Cardiac muscle cell (in vitro differentiated cells and primary cell): ENCODE results near the gene LRMDA. TPM values are rescaled to one million over a fixed set of nuclear protein-coding genes. Genes with fewer than 3 reads are reported as not detected.

Experiments
- DNase-seq, 2 donors: peaks; one replicate each; pipeline versions ENCODE4 v3.0.0 to v3.0.0-alpha.2; 2010 to 2017; ENCODE audit warnings: low read depth in 1 of 2, low spot score in 1 of 2
- H3K27ac ChIP-seq: fragments of 200-600 bp; sonication (generic); 2 replicates; pipeline ENCODE4 v1.5.1; 2016
- H3K27me3 ChIP-seq: fragments of 200-600 bp; sonication (generic); 2 replicates; pipeline ENCODE4 v1.6.0; 2016; ENCODE audit warnings: control low read depth
- H3K36me3 ChIP-seq: fragments of 200-600 bp; sonication (generic); 2 replicates; pipeline ENCODE4 v1.5.1; 2016; ENCODE audit warnings: control low read depth
- H3K4me1 ChIP-seq: fragments of 200-600 bp; sonication (generic); 2 replicates; pipeline ENCODE4 v1.8.1; 2017; ENCODE audit warnings: low read depth, mild to moderate bottlenecking, mixed run types
- H3K4me3 ChIP-seq: fragments of 200-600 bp; sonication (generic); 2 replicates; pipeline ENCODE4 v1.5.1; 2016; ENCODE audit warnings: mild to moderate bottlenecking
- H3K9me3 ChIP-seq: fragments of 200-600 bp; sonication (generic); 2 replicates; pipeline ENCODE4 v1.5.1; 2017; ENCODE audit warnings: low read depth, mild to moderate bottlenecking, control low read depth
- polyA plus RNA-seq: library from polyadenylated mRNA; unstranded; fragments of >200 nt; fragmentation: Nextera tagmentation; extraction: Ambion mirVana; gene quantifications from 2 replicates; pipeline ENCODE4 v1.2.1, GENCODE V29; 2016
- total RNA-seq: library from RNA; depleted of rRNA; stranded (reverse); fragments of >200 nt; gene quantifications from 2 replicates; pipeline ENCODE4 v1.2.3, GENCODE V29; 2016
- TF ChIP-seq, protein P1 (sequence below): IDR thresholded peaks from 2 replicates; pipeline ENCODE4 v1.5.1; 2012; ENCODE audit warnings: low read depth, mild to moderate bottlenecking, low read length

LRMDA gene
- total and polyA plus RNA-seq, 2 experiments from 2014 or later: 6.2 to 11.7 TPM

- Histone ChIP-seq H3K4me1 (peaks cover 5% of the 10 kb centered on the region), H3K27ac (no peak overlapping the region), H3K9me3 (no peaks in the 10 kb centered on the region), H3K27me3 (no peaks in the 10 kb centered on the region), H3K4me3 (no peak overlapping the region), H3K36me3 (no peaks in the 10 kb centered on the region)
- TF ChIP-seq, protein P1, sequence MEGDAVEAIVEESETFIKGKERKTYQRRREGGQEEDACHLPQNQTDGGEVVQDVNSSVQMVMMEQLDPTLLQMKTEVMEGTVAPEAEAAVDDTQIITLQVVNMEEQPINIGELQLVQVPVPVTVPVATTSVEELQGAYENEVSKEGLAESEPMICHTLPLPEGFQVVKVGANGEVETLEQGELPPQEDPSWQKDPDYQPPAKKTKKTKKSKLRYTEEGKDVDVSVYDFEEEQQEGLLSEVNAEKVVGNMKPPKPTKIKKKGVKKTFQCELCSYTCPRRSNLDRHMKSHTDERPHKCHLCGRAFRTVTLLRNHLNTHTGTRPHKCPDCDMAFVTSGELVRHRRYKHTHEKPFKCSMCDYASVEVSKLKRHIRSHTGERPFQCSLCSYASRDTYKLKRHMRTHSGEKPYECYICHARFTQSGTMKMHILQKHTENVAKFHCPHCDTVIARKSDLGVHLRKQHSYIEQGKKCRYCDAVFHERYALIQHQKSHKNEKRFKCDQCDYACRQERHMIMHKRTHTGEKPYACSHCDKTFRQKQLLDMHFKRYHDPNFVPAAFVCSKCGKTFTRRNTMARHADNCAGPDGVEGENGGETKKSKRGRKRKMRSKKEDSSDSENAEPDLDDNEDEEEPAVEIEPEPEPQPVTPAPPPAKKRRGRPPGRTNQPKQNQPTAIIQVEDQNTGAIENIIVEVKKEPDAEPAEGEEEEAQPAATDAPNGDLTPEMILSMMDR: no peak
- no peak for DNase-seq
These were observed 225.9 kb downstream of the LRMDA start for GRCh38 chr10:75657351-75657750.

- H3K27me3 ChIP-seq: no peaks in the 10 kb centered on the region
- H3K27ac ChIP-seq: no peak overlapping the region
- no peak for DNase-seq
- peaks cover 4% of the 10 kb centered on the region for H3K4me1 ChIP-seq
- H3K9me3 ChIP-seq: no peaks in the 10 kb centered on the region
- TF ChIP-seq, protein P1: no peak
- no peak overlapping the region for H3K4me3 ChIP-seq
- no peaks in the 10 kb centered on the region for H3K36me3 ChIP-seq
These were observed 226.6 kb downstream of the LRMDA start for GRCh38 chr10:75658036-75658435.

DNA sequence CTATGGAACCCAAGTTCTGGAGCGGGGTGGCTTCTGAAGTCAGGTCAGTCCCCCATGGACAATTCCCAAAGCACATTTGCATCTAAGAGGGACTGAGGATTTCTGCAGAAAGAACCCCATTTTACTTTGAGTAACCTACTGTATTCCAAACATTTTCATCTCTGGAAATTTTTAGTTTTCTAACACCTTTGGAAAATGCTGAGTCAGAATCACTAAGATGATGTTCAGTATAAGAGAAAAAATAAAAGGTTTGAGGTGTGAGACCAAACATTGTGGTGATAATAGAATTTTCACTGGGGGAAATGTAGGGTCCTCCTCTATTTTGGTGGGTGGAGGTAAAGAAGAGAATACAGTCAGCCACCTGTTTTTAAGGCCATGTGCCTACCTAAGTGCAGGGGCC is 227.1 kb downstream of the LRMDA start:
- H3K27ac ChIP-seq: no peak overlapping the region
- DNase-seq: no peak
- peaks cover 4% of the 10 kb centered on the region for H3K4me1 ChIP-seq
- no peaks in the 10 kb centered on the region for H3K9me3 ChIP-seq
- TF ChIP-seq, protein P1: no peak
- no peaks in the 10 kb centered on the region for H3K27me3 ChIP-seq
- no peaks in the 10 kb centered on the region for H3K36me3 ChIP-seq
- no peak overlapping the region for H3K4me3 ChIP-seq

DNA sequence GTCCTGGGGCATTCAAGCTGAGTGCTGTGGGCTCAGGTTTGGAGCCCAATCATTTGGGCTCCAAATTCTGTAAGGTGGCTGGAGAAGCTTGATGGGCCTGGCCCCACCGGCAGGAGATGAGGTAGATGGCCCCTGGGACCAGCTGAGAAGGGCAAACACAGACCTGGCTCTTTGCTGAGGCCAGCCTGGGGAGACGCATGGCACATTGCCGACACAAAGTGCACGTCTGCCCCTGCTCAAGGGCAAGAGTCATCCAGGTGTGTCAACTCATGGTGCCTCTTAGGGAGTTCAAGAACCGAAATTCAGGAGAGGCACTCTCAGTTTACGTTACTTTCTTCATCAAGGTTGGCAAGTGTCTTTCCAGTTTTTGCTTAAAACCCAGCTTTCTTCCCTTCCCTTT is 227.5 kb downstream of the LRMDA start:
- DNase-seq: no peak
- H3K4me3 ChIP-seq: no peak overlapping the region
- H3K36me3 ChIP-seq: no peaks in the 10 kb centered on the region
- H3K4me1 ChIP-seq: peaks cover 4% of the 10 kb centered on the region
- H3K27me3 ChIP-seq: no peaks in the 10 kb centered on the region
- H3K27ac ChIP-seq: no peak overlapping the region
- H3K9me3 ChIP-seq: no peaks in the 10 kb centered on the region
- TF ChIP-seq, protein P1: no peak

GRCh38 chr10:75660823-75661222 is 229.4 kb downstream of the LRMDA start:
- H3K27me3 ChIP-seq: no peaks in the 10 kb centered on the region
- H3K4me3 ChIP-seq: no peak overlapping the region
- peaks cover 4% of the 10 kb centered on the region for H3K4me1 ChIP-seq
- DNase-seq: no peak
- TF ChIP-seq, protein P1: no peak
- H3K9me3 ChIP-seq: peaks cover 3% of the 10 kb centered on the region
- H3K36me3 ChIP-seq: no peaks in the 10 kb centered on the region
- no peak overlapping the region for H3K27ac ChIP-seq

GRCh38 chr10:75662715-75663114 is 231.3 kb downstream of the LRMDA start:
- peak in 1 of 2 donors; percentile 80 for DNase-seq
- H3K27ac ChIP-seq: no peak overlapping the region
- H3K27me3 ChIP-seq: no peaks in the 10 kb centered on the region
- no peaks in the 10 kb centered on the region for H3K36me3 ChIP-seq
- H3K9me3 ChIP-seq: peaks cover 3% of the 10 kb centered on the region
- TF ChIP-seq, protein P1: no peak
- peaks cover 4% of the 10 kb centered on the region for H3K4me1 ChIP-seq
- no peak overlapping the region for H3K4me3 ChIP-seq
